ENCODE results near the gene KIFC3. TPM values are rescaled to one million over a fixed set of nuclear protein-coding genes. Genes with fewer than 3 reads are reported as not detected.

The KIFC3 gene
- total RNA-seq, 5 donors from 2014 or later (not counting 1 experiment from before 2014, with no cell fraction given), result 0.78 to 4.1 (median 2.7) TPM

DNA sequence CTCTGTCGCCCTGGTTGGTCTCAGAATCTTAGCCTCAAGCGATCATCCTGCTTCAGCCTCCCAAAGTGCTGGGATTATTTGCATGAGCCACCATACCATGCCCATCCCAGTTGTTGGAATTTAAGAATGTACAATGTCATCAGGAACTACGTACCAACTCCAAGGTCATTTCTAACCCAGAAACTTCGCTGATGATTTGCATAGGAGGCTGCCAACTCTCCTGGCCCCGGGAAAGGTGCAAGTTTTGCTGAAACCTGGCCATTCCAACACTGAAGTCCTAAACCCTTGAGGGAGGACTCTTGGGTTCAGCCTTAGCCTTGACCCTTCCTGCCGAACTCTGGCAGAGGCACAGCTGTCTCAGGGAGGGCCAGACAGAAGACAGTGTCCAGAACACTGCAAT lies 2.9 kb upstream of the KIFC3 start:
- peaks cover 2 to 55% of the 10 kb centered on the region in 2 experiments for H3K4me1 ChIP-seq (ENCODE audit: control insufficient read depth in 1 of 2, extremely low read depth in 1 of 2, insufficient read depth in 2 of 2, low read length in 2 of 2)
- 93% methylated on average over 2 of the region's 6 CpGs for WGBS (ENCODE audit: insufficient coverage)
- no peaks in the 10 kb centered on the region for H3K9me3 ChIP-seq
- no peaks in the 10 kb centered on the region for H3K9me3 Mint-ChIP-seq
- peaks cover 27 to 46% (median 40%) of the 10 kb centered on the region in 3 donors for H3K4me1 Mint-ChIP-seq
- peaks cover 0 to 42% of the 10 kb centered on the region in 2 experiments for H3K27me3 ChIP-seq (replicated peaks in 1 of 2; ENCODE audit: control insufficient read depth in 2 of 2, extremely low read depth in 1 of 2, insufficient read depth in 2 of 2, low read length in 1 of 2)
- H3K4me3 ChIP-seq (ENCODE audit: control insufficient read depth in 1 of 2, extremely low read depth in 1 of 2, low read length in 1 of 2), result no peak overlapping the region
- ATAC-seq (replicated peaks in 1 of 4) (no peak), DNase-seq (no peak)
- H3K27ac ChIP-seq (ENCODE audit: low read length), result no peak overlapping the region
- CTCF ChIA-PET, result no interaction called here
- H3K27ac Mint-ChIP-seq, result no peak overlapping the region
- no peaks in the 10 kb centered on the region for H3K36me3 ChIP-seq (ENCODE audit: control insufficient read depth in 2 of 2, extremely low read depth in 1 of 2, insufficient read depth in 1 of 2, low read length in 1 of 2)
- H3K4me3 Mint-ChIP-seq, result no peak overlapping the region
- POLR2A ChIA-PET, result no interaction called here
- H3K27me3 Mint-ChIP-seq, result peaks cover 25 to 50% of the 10 kb centered on the region in 2 donors
- no peaks in the 10 kb centered on the region for H3K36me3 Mint-ChIP-seq

DNA sequence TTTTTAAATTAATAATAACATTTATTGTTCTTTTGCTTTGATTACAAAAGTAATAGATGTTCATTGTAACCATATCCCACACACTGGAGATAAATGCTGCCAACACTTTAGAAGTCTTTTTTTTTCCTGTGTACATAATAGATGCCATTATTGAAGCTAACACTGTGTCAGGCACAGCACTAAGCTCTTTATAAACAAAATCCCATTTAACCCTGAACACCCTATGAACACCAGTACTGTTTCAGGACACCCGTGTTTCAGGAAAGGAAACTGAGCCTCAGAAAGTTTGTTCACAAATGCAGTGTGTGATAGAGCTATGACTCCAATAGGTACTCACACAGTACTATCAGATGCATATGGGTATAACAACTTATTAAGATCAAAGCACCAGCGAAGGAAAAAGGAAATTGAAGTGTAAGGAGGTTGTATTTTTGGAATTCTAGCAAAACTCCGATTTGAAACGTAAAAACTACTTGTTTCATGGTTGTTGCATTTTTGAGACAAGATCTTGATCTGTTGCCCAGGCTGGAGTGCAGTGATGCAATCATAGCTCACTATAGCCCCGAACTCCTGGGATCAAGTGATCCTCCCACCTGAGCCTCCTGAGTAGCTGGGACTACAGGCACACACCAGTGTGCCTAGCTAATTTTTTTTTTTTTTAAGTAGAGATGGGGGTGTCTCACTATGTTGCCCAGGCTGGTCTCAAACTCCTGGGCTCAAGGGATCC lies 2.0 kb upstream of the KIFC3 start:
- Mint-ChIP-seq H3K27ac (no peak overlapping the region), H3K9me3 (no peaks in the 10 kb centered on the region), H3K36me3 (no peaks in the 10 kb centered on the region), H3K4me3 (no peak overlapping the region), H3K4me1 (peaks cover 31 to 46% (median 39%) of the 10 kb centered on the region in 3 donors), H3K27me3 (peaks cover 31 to 49% of the 10 kb centered on the region in 2 donors)
- DNase-seq (no peak), ATAC-seq (replicated peaks in 1 of 4) (no peak)
- peaks cover 0 to 55% of the 10 kb centered on the region in 2 experiments for H3K4me1 ChIP-seq (ENCODE audit: control insufficient read depth in 1 of 2, extremely low read depth in 1 of 2, insufficient read depth in 2 of 2, low read length in 2 of 2)
- no peaks in the 10 kb centered on the region for H3K36me3 ChIP-seq (ENCODE audit: control insufficient read depth in 2 of 2, extremely low read depth in 1 of 2, insufficient read depth in 1 of 2, low read length in 1 of 2)
- no peak overlapping the region for H3K4me3 ChIP-seq (ENCODE audit: control insufficient read depth in 1 of 2, extremely low read depth in 1 of 2, low read length in 1 of 2)
- no peaks in the 10 kb centered on the region for H3K9me3 ChIP-seq
- WGBS (ENCODE audit: insufficient coverage), result 70% methylated on average over 2 of the region's 5 CpGs
- ChIA-PET CTCF (no interaction called here), POLR2A (interaction anchor here in 1 of 2 donors (0.5 kb wide), 1 partner anchor 99 kb away, joined by 7 read pairs; no protein-coding TSS in a partner anchor)
- H3K27me3 ChIP-seq (replicated peaks in 1 of 2; ENCODE audit: control insufficient read depth in 2 of 2, extremely low read depth in 1 of 2, insufficient read depth in 2 of 2, low read length in 1 of 2), result peaks cover 0 to 39% of the 10 kb centered on the region in 2 experiments
- no peak overlapping the region for H3K27ac ChIP-seq (ENCODE audit: low read length)

DNA sequence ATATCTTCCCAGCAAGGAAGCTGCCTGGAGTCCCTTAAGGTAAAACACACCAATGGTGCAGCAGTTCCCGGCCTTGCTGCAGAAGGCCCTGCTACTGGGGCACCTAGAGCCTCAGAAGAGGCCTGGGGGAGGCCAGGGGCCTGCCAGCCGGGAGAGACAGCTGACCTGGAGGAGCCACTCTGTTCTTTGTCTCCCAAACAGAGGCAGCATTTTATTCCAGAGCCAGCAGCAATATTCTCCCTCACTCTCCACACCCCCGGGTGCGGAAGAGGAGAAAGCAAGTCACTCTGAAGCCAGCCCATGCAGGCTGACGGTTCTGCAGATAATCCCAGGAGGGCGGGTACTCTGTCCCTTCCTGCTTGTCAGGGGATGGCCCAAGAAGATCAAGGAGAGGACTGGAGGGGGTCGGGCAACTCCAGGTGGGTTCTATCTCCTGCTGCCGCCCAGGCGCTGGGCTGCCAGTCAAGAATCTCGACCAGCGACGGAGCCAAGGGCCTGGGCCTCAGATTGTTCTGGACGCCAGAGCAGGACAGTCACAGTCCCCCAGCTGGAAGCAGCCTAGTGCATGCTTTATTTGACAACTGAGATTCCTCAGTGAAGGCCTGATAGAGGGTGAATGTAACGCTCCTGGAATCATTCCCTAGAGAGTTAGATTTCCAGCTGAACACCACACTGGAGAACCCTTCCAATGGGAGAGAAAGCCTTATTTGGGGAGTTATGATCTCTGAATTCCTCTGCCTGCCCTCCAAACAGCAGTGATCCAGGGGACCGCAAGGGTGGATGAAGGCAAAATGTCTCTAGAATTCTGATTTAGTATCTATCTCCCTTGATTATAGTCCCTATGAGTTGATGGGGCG lies 1.1 kb upstream of the KIFC3 start:
- ChIA-PET POLR2A (no interaction called here), CTCF (no interaction called here)
- DNase-seq, result no peak
- H3K4me1 ChIP-seq (ENCODE audit: control insufficient read depth in 1 of 2, extremely low read depth in 1 of 2, insufficient read depth in 2 of 2, low read length in 2 of 2), result peaks cover 0 to 47% of the 10 kb centered on the region in 2 experiments
- Mint-ChIP-seq H3K4me1 (peaks cover 34 to 46% (median 40%) of the 10 kb centered on the region in 3 donors), H3K27ac (peak overlapping the region in 1 of 2 donors; percentile 41), H3K9me3 (no peaks in the 10 kb centered on the region), H3K36me3 (no peaks in the 10 kb centered on the region), H3K27me3 (peaks cover 31 to 46% of the 10 kb centered on the region in 2 donors), H3K4me3 (peak overlapping the region; percentile 82 to 88 (median 82))
- H3K4me3 ChIP-seq (ENCODE audit: control insufficient read depth in 1 of 2, extremely low read depth in 1 of 2, low read length in 1 of 2), result peak overlapping the region in 1 of 2 donors; percentile 54
- no peaks in the 10 kb centered on the region for H3K36me3 ChIP-seq (ENCODE audit: control insufficient read depth in 2 of 2, extremely low read depth in 1 of 2, insufficient read depth in 1 of 2, low read length in 1 of 2)
- no peak overlapping the region for H3K27ac ChIP-seq (ENCODE audit: low read length)
- H3K9me3 ChIP-seq, result no peaks in the 10 kb centered on the region
- peaks cover 0 to 36% of the 10 kb centered on the region in 2 experiments for H3K27me3 ChIP-seq (replicated peaks in 1 of 2; ENCODE audit: control insufficient read depth in 2 of 2, extremely low read depth in 1 of 2, insufficient read depth in 2 of 2, low read length in 1 of 2)
- WGBS (ENCODE audit: insufficient coverage), result 92% methylated on average over 9 of the region's 16 CpGs
- no peak for ATAC-seq (replicated peaks in 1 of 4)

DNA sequence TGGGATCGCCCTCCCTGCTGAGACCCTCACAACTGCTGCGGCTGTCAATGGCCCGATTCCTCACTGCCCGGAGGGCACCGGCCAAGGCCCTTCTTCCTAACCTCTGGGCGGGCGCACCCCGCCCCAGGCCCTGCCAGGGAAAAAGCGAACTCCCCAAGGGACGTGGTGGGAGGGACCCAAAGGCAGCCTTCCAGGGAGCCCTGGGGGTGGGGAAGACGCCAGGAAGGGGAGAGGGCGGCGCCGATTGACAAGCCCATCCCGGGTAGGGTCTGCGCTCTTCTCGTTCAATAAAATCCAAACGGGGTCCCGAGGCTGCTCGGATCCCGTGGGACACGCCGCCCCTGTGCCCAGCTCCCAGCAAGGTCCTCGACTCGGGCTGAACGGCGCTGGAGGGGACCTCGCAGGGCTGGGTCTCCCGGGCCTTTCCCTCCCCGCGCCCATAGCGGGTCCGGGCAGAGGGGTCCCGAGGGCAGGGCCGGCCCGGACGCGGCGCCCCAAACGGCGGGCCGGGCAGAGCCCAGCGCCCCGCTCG lies 416 bp downstream of the KIFC3 start:
- no peak for DNase-seq
- Histone ChIP-seq H3K4me3 (ENCODE audit: control insufficient read depth in 1 of 2, extremely low read depth in 1 of 2, low read length in 1 of 2) (peak overlapping the region; percentile 20 to 54), H3K4me1 (ENCODE audit: control insufficient read depth in 1 of 2, extremely low read depth in 1 of 2, insufficient read depth in 2 of 2, low read length in 2 of 2) (peaks cover 0 to 38% of the 10 kb centered on the region in 2 experiments), H3K27ac (ENCODE audit: low read length) (no peak overlapping the region), H3K9me3 (no peaks in the 10 kb centered on the region), H3K27me3 (replicated peaks in 1 of 2; ENCODE audit: control insufficient read depth in 2 of 2, extremely low read depth in 1 of 2, insufficient read depth in 2 of 2, low read length in 1 of 2) (peaks cover 0 to 36% of the 10 kb centered on the region in 2 experiments), H3K36me3 (ENCODE audit: control insufficient read depth in 2 of 2, extremely low read depth in 1 of 2, insufficient read depth in 1 of 2, low read length in 1 of 2) (no peaks in the 10 kb centered on the region)
- Mint-ChIP-seq H3K27ac (no peak overlapping the region), H3K4me1 (peaks cover 30 to 38% (median 34%) of the 10 kb centered on the region in 3 donors), H3K36me3 (no peaks in the 10 kb centered on the region), H3K4me3 (peak overlapping the region; percentile 25 to 38 (median 31)), H3K27me3 (peaks cover 30 to 39% of the 10 kb centered on the region in 2 donors), H3K9me3 (no peaks in the 10 kb centered on the region)
- ATAC-seq (replicated peaks in 1 of 4), result peak in 1 of 4 experiments; percentile 13
- 19% methylated on average over 36 of the region's 45 CpGs for WGBS (ENCODE audit: insufficient coverage)
- POLR2A ChIA-PET, result no interaction called here
- CTCF ChIA-PET, result interaction anchor here in 1 of 2 donors (0.7 kb wide), 1 partner anchor 235 kb away, joined by 4 read pairs; no protein-coding TSS in a partner anchor

DNA sequence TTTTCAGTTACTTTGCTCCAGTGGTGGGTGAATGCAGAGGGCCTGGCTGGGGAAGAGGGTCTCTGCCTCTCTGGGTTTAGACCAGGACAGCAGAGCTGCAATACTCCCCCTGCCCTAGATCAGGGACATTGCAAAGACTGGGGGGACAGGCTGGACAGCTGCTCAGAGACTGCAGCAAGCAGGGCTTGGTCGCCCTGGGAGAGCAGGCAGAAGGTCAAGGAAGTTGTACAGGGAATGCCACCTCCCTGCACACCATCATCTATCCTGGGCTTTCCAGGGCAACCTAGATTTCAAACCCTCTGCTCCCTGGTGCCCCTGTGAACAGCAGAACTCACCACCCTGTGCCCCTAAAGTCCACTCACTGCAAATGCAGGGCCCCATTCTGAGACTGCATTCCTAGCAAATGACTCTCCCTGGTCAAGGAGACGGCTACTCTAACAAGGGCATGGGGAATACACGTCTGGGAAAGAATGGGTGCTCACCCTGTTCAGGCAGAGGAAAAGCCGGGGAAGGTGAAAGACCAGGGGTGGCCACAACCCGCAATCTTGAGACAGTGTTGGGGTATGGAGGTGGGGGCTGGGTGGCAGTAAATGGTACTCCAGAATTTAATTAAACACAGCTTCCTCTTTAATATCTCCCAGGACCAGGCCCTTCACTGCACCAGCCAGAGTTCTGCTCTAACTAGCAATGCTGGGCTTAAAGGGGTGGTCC lies 1.0 kb downstream of the KIFC3 start:
- CTCF ChIA-PET, result interaction anchor here in 1 of 2 donors (0.7 kb wide), 1 partner anchor 236 kb away, joined by 4 read pairs; no protein-coding TSS in a partner anchor
- peak overlapping the region; percentile 15 to 28 for H3K27ac Mint-ChIP-seq
- no peaks in the 10 kb centered on the region for H3K9me3 Mint-ChIP-seq
- H3K27ac ChIP-seq (ENCODE audit: low read length), result no peak overlapping the region
- H3K36me3 Mint-ChIP-seq, result no peaks in the 10 kb centered on the region
- H3K4me3 ChIP-seq (ENCODE audit: control insufficient read depth in 1 of 2, extremely low read depth in 1 of 2, low read length in 1 of 2), result no peak overlapping the region
- H3K4me3 Mint-ChIP-seq, result peak overlapping the region; percentile 38 to 39 (median 39)
- H3K27me3 ChIP-seq (replicated peaks in 1 of 2; ENCODE audit: control insufficient read depth in 2 of 2, extremely low read depth in 1 of 2, insufficient read depth in 2 of 2, low read length in 1 of 2), result peaks cover 0 to 35% of the 10 kb centered on the region in 2 experiments
- no CpG with 5 or more reads among the region's 5 CpGs for WGBS (ENCODE audit: insufficient coverage)
- POLR2A ChIA-PET, result interaction anchor here in 1 of 2 donors (0.6 kb wide), 1 partner anchor 37 kb away, joined by 8 read pairs; no protein-coding TSS in a partner anchor
- no peaks in the 10 kb centered on the region for H3K36me3 ChIP-seq (ENCODE audit: control insufficient read depth in 2 of 2, extremely low read depth in 1 of 2, insufficient read depth in 1 of 2, low read length in 1 of 2)
- H3K9me3 ChIP-seq, result no peaks in the 10 kb centered on the region
- peaks cover 0 to 38% of the 10 kb centered on the region in 2 experiments for H3K4me1 ChIP-seq (ENCODE audit: control insufficient read depth in 1 of 2, extremely low read depth in 1 of 2, insufficient read depth in 2 of 2, low read length in 2 of 2)
- peaks cover 27 to 37% of the 10 kb centered on the region in 2 donors for H3K27me3 Mint-ChIP-seq
- DNase-seq, result no peak
- H3K4me1 Mint-ChIP-seq, result peaks cover 30 to 38% (median 34%) of the 10 kb centered on the region in 3 donors
- no peak for ATAC-seq (replicated peaks in 1 of 4)

All from T-cell (primary cell).